HUES64 (cell line): ENCODE data around the gene TAP2.

ENCODE experiments used
- H3K27ac ChIP-seq: 2 replicates; pipeline ENCODE4 v1.7.0; 2013; ENCODE audit warnings: low read depth, low read length, inconsistent platforms
- H3K27me3 ChIP-seq: 2 replicates; pipeline ENCODE4 v1.6.1; 2013; ENCODE audit warnings: mild to moderate bottlenecking, low read length; ENCODE audit not compliant: insufficient read depth
- H3K36me3 ChIP-seq: 2 replicates; pipeline ENCODE4 v1.6.1; 2013; ENCODE audit warnings: mild to moderate bottlenecking, low read length; ENCODE audit not compliant: insufficient read depth
- H3K4me1 ChIP-seq: 2 replicates; pipeline ENCODE4 v1.6.1; 2013; ENCODE audit warnings: mild to moderate bottlenecking, low read length, moderate library complexity; ENCODE audit not compliant: insufficient read depth
- H3K4me3 ChIP-seq: 2 replicates; pipeline ENCODE4 v1.5.1; 2013; ENCODE audit warnings: mild to moderate bottlenecking, low read length, moderate library complexity
- H3K9ac ChIP-seq: 2 replicates; pipeline ENCODE4 v1.6.1; 2013; ENCODE audit warnings: mild to moderate bottlenecking, low read depth, low read length
- H3K9me3 ChIP-seq: 2 replicates; pipeline ENCODE4 v1.6.1; 2013; ENCODE audit warnings: low read depth, low read length; ENCODE audit not compliant: insufficient read depth
- WGBS: fragments of 150-250, 120-280 bp; methylation state at CpG from one replicate; pipeline ENCODE4 v1.1.7; 2013; ENCODE audit warnings: missing lambda C conversion rate; 5-methylcytosine and 5-hydroxymethylcytosine counted together

The TAP2 gene

GRCh38 chr6:32867554-32868256 lies 29.2 kb upstream of the TAP2 start:
- H3K9ac ChIP-seq, result no peak overlapping the region
- WGBS, result 74% methylated on average over 8 of the region's 8 CpGs
- peaks cover 16% of the 10 kb centered on the region; the same call in 1 of the 2 replicates for H3K27me3 ChIP-seq
- no peak overlapping the region for H3K4me3 ChIP-seq
- no peaks in the 10 kb centered on the region for H3K36me3 ChIP-seq
- H3K9me3 ChIP-seq, result no peaks in the 10 kb centered on the region
- H3K27ac ChIP-seq, result no peak overlapping the region
- H3K4me1 ChIP-seq, result no peaks in the 10 kb centered on the region

GRCh38 chr6:32867022-32867477 lies 28.5 kb upstream of the TAP2 start:
- H3K27ac ChIP-seq, result no peak overlapping the region
- no peaks in the 10 kb centered on the region for H3K36me3 ChIP-seq
- H3K4me1 ChIP-seq, result no peaks in the 10 kb centered on the region
- H3K4me3 ChIP-seq, result no peak overlapping the region
- peaks cover 16% of the 10 kb centered on the region; the same call in 1 of the 2 replicates for H3K27me3 ChIP-seq
- H3K9me3 ChIP-seq, result no peaks in the 10 kb centered on the region
- WGBS, result 85% methylated on average over 3 of the region's 3 CpGs
- no peak overlapping the region for H3K9ac ChIP-seq

DNA sequence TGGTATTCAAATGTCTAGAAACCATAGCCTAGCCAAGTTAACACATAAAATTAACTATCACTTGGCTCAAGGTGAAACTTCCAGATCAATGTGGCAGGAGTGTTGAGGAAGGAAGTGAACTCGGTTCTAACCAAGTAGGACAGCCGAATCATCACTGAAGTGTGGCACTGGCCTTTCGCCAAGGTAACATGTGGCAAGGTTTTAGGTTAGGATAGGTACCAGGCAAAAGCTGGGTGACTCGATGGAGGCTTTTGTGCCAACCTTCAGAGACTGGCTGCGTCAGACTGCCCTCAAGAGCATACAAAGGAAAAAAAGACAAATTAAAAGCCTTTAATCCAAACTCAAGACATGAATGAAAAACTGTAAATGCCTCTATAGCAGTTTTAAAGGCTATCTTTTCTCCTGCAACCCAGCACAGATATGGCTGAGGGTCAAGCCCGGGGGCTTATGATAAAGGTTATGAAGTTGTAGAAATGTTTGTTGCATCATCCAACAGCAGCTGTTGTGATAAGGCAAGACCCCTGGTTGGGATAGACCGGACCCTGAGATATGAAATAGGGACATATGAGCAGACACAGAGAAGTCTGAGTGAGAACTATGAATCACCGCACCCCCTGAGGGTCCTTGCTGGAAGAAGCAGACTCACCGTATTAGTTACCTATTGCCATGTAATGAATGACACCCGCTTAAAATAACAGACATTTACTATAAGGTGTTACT lies 27.3 kb upstream of the TAP2 start:
- H3K4me3 ChIP-seq, result no peak overlapping the region
- no peaks in the 10 kb centered on the region for H3K9me3 ChIP-seq
- no peak overlapping the region for H3K9ac ChIP-seq
- H3K36me3 ChIP-seq, result no peaks in the 10 kb centered on the region
- peaks cover 3% of the 10 kb centered on the region; the same call in 1 of the 2 replicates for H3K4me1 ChIP-seq
- no peak overlapping the region for H3K27ac ChIP-seq
- 81% methylated on average over 9 of the region's 10 CpGs for WGBS
- peaks cover 12% of the 10 kb centered on the region; the same call in 1 of the 2 replicates for H3K27me3 ChIP-seq

GRCh38 chr6:32862725-32863124 lies 24.2 kb upstream of the TAP2 start:
- Histone ChIP-seq H3K36me3 (no peaks in the 10 kb centered on the region), H3K4me1 (peaks cover 3% of the 10 kb centered on the region; the same call in 1 of the 2 replicates), H3K27me3 (peaks cover 10% of the 10 kb centered on the region), H3K4me3 (no peak overlapping the region), H3K27ac (no peak overlapping the region), H3K9ac (no peak overlapping the region), H3K9me3 (no peaks in the 10 kb centered on the region)
- WGBS, result 96% methylated on average over 3 of the region's 3 CpGs

DNA sequence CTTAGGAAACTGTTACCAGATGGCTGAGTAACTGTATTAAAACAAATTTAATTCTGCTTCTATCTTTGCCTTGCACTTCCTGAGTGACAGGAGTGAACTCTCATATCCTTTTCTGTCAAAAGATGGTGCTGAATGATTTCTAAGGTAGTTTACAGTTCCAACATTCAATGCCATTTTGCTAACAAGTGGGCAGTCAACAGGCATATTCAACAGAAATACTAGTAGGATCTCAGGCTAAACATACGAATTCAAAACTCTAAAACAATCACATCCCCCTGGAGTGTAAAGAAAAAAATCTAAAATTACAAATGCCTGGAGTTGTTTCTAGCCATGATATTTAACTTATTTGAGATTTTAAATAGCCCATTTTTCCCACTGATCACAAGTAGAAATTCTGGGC lies 22.1 kb upstream of the TAP2 start:
- Histone ChIP-seq H3K4me1 (peaks cover 3% of the 10 kb centered on the region; the same call in 1 of the 2 replicates), H3K36me3 (no peaks in the 10 kb centered on the region), H3K9me3 (no peaks in the 10 kb centered on the region), H3K4me3 (no peak overlapping the region), H3K27me3 (peaks cover 26% of the 10 kb centered on the region), H3K27ac (peak overlapping the region; percentile 50; the same call in 1 of the 2 replicates), H3K9ac (no peak overlapping the region)
- WGBS, result 67% methylated on average over 1 of the region's 1 CpG

GRCh38 chr6:32858194-32858593 lies 19.7 kb upstream of the TAP2 start:
- no peak overlapping the region for H3K9ac ChIP-seq
- H3K9me3 ChIP-seq, result no peaks in the 10 kb centered on the region
- H3K4me3 ChIP-seq, result no peak overlapping the region
- peaks cover 3% of the 10 kb centered on the region; the same call in 1 of the 2 replicates for H3K4me1 ChIP-seq
- WGBS, result 89% methylated on average over 5 of the region's 5 CpGs
- peaks cover 49% of the 10 kb centered on the region for H3K27me3 ChIP-seq
- H3K27ac ChIP-seq, result no peak overlapping the region
- no peaks in the 10 kb centered on the region for H3K36me3 ChIP-seq

DNA sequence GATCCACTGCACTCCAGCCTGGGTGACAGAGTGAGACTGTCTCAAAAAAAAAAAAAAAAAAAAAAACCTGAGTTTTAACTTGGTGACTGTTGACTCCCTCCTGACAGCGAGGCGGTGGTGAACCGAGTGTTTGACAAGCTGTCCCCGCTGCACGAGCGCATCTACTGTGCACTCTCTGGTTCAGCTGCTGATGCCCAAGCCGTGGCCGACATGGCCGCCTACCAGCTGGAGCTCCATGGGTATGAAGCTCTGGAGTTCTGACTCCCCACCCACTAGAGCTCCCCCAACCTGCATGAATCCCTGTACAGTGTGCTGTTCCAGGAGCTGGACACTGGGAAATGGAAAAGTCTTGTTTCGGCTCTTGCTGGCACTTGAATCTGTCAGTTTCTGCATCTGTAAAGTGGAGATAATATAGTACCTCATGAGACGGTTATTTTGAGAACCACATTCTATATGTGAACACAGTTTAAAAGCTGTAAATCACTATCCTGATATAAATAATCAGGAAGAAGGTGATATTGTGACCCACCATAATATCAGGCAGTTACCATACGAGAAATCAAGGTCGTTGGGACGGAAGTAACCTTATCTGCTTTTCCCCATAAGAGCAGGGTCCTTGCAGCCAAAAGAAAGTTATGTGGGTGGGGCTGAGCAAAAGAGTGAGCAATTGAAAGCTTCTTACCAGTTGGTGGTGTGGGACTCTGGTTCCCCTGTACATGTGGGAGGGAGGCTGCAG lies 18.8 kb upstream of the TAP2 start:
- no peak overlapping the region for H3K9ac ChIP-seq
- H3K27me3 ChIP-seq, result peaks cover 58% of the 10 kb centered on the region
- 91% methylated on average over 14 of the region's 14 CpGs for whole genome bisulfite sequencing
- no peak overlapping the region for H3K4me3 ChIP-seq
- no peak overlapping the region for H3K27ac ChIP-seq
- peaks cover 3% of the 10 kb centered on the region; the same call in 1 of the 2 replicates for H3K4me1 ChIP-seq
- no peaks in the 10 kb centered on the region for H3K36me3 ChIP-seq
- no peaks in the 10 kb centered on the region for H3K9me3 ChIP-seq

- Histone ChIP-seq H3K36me3 (no peaks in the 10 kb centered on the region), H3K27me3 (peaks cover 75% of the 10 kb centered on the region), H3K4me3 (no peak overlapping the region), H3K4me1 (no peaks in the 10 kb centered on the region; the same call in 1 of the 2 replicates), H3K9me3 (no peaks in the 10 kb centered on the region), H3K27ac (no peak overlapping the region), H3K9ac (no peak overlapping the region)
- 89% methylated on average over 8 of the region's 8 CpGs for WGBS
Measured at GRCh38 chr6:32855467-32856174, 17.1 kb upstream of the TAP2 start.

GRCh38 chr6:32854376-32855178 lies 16.0 kb upstream of the TAP2 start:
- Histone ChIP-seq H3K9ac (no peak overlapping the region), H3K27me3 (peaks cover 85% of the 10 kb centered on the region), H3K27ac (no peak overlapping the region), H3K4me3 (peak overlapping the region; percentile 80), H3K4me1 (no peaks in the 10 kb centered on the region), H3K36me3 (no peaks in the 10 kb centered on the region), H3K9me3 (no peaks in the 10 kb centered on the region)
- WGBS, result 37% methylated on average over 24 of the region's 24 CpGs
